Measurements from ENCODE around the gene SLC35E2B. TPM values are rescaled to one million over a fixed set of nuclear protein-coding genes. Genes with fewer than 3 reads are reported as not detected.

The SLC35E2B gene
- total RNA-seq, 2 donors from 2014 or later = 40.3 to 67.1 TPM

DNA sequence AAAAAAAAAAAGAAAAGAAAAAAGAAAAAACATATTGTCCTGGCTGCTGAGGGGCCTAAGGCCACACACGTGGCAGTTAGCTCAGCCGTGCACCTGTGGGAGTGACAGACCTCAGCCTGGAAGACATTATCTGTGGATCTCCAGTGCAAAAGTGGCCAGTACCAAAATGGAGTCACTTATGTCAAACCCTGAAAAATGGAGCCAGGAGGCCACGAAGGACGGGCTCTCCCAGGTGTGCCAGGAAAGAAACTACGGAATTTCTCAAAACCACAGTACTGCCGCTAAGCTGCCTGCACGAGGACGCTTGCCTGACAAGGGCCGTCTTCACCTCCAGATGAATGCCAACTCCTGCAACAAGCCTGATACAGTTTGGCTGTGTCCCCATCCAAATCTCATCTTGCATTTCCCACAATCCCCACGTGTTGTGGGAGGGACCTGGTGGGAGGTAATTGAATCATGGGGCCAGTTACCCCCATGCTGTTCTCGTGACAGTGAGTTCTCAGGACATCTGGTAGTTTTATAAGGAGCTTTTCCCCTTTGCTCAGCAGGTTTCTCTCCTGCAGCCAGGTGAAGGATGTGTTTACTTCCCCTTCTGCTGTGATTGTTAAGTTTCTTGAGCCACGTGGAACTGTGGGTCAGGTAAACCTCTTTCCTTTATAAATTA is 82.6 kb downstream of the SLC35E2B start:
- Histone ChIP-seq H3K36me3 (no peaks in the 10 kb centered on the region), H3K9me3 (no peaks in the 10 kb centered on the region), H3K4me1 (replicated peaks) (peaks cover 15% of the 10 kb centered on the region), H3K27me3 (replicated peaks; ENCODE audit: insufficient read depth) (no peaks in the 10 kb centered on the region), H3K4me3 (no peak overlapping the region), H3K27ac (peak overlapping the region in 1 of 2 donors; percentile 33)
- peak; percentile 72 for TF ChIP-seq POLR2AphosphoS5 (IDR thresholded peaks at IDR 0.05)
- TF ChIP-seq POLR2A (IDR thresholded peaks at IDR 0.05) = no peak
- DNase-seq (ENCODE audit: low spot score) = no peak
- intact Hi-C loops (cut with DNase I) = no loop called here
- 69% methylated on average over 12 of the region's 12 CpGs for WGBS

Other genes with a start within 250 kb of the SLC35E2B start
- gene ATAD3C, start 243.1 kb downstream of the SLC35E2B start, total RNA-seq = 1 to 10 TPM; 7.3 to 9.9 TPM
- gene ATAD3B, start 221.0 kb downstream of the SLC35E2B start, total RNA-seq = 10 to 100 TPM; 16.8 to 26.9 TPM
- 10 to 100 TPM; 30.0 to 32.8 TPM for gene ATAD3A, start 180.6 kb downstream of the SLC35E2B start, total RNA-seq
- 1 to 10 TPM; 4.5 to 6.8 TPM for gene TMEM240, start 152.2 kb downstream of the SLC35E2B start, total RNA-seq
- 100 to 1,000 TPM; 173 to 203 TPM for gene SSU72, start 117.9 kb downstream of the SLC35E2B start, total RNA-seq
- gene FNDC10, start 92.7 kb downstream of the SLC35E2B start, total RNA-seq = 10 to 100 TPM in 1 of 2 donors, 1 to 10 TPM in 1; 3.5 to 33.3 TPM
- 100 to 1,000 TPM in 1 of 2 donors, 10 to 100 TPM in 1; 60.6 to 152 TPM for gene MIB2, start 77.3 kb downstream of the SLC35E2B start, total RNA-seq
- gene MMP23B, start 60.6 kb downstream of the SLC35E2B start, total RNA-seq = 10 to 100 TPM in 1 of 2 donors, 1 to 10 TPM in 1; 4.4 to 55.4 TPM
- gene CDK11B, start 33.8 kb downstream of the SLC35E2B start, total RNA-seq = 10 to 100 TPM; 15.0 to 31.2 TPM
- 10 to 100 TPM; 31.1 to 47.4 TPM for gene CDK11A, start 31.6 kb upstream of the SLC35E2B start, total RNA-seq
- 10 to 100 TPM; 64.5 to 91.1 TPM for gene NADK, start 85.7 kb upstream of the SLC35E2B start, total RNA-seq
- 100 to 1,000 TPM; 163 to 233 TPM for gene GNB1, start 198.3 kb upstream of the SLC35E2B start, total RNA-seq
- under 1 TPM; 0.18 to 0.28 TPM for gene CALML6, start 222.5 kb upstream of the SLC35E2B start, total RNA-seq
- gene TMEM52, start 226.5 kb upstream of the SLC35E2B start, total RNA-seq = 10 to 100 TPM in 1 of 2 donors, 1 to 10 TPM in 1; 7.8 to 43.3 TPM